ENCODE measurements around the gene ST6GALNAC2.
A peak's percentile ranks its signal among the peaks of the same experiment; 100 is the strongest.
"Not testable (repeated sequence)": the region's sequence is repeated elsewhere in the genome, so short reads cannot be mapped to it uniquely, and the experiment has no call there.

The ST6GALNAC2 gene

DNA sequence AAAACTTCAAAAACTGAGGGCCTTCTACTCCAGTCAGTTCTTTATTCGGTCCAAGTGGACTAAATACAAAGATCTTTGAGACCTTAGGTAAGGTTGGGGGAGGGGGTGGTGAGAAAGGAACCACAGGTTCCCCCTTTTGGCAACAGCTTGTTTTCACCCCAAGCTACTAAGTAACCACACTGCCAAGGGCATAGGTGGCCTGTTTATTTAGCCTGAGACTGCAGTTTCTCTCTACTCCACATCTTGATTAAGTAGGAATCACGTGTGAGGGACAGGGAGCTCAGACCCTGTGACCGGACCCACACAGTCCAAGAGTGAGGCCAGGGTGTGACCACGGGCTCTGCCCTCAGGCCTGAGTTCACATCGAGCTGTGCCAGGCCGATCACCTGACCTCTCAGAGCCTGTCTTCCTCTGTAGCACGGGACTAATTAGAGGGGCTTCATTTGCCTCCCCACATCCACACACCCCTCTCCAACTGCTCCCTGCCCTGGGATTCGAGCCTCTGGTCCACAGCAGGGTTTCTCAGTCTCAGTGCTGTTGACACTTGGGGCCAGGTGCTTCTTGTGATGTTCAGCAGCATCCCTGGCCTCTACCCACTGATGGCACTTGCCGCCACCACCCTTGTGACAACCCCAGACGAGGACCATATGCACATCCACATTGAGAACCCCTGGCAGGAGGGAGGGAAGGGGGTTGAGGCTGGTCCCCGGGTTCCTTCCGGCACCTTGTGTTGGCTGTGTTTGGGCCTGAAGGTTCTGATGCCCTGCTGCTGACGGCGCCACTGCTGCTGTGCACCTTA is 17.8 kb downstream of the ST6GALNAC2 start:
- Histone ChIP-seq H3K27me3 (ENCODE audit: insufficient read depth, low read length) (no peaks in the 10 kb centered on the region), H3K4me3 (ENCODE audit: low read length) (no peak overlapping the region), H3K27ac (ENCODE audit: low read length) (no peak overlapping the region), H3K9ac (ENCODE audit: low read depth, low read length) (no peak overlapping the region), H3K9me3 (ENCODE audit: insufficient read depth, low read depth, low read length) (no peaks in the 10 kb centered on the region), H3K36me3 (ENCODE audit: insufficient read depth, low read depth, low read length) (peaks cover 37% of the 10 kb centered on the region), H3K4me1 (ENCODE audit: insufficient read depth, low read length) (peaks cover 3% of the 10 kb centered on the region; the same call in 1 of the 2 replicates)

DNA sequence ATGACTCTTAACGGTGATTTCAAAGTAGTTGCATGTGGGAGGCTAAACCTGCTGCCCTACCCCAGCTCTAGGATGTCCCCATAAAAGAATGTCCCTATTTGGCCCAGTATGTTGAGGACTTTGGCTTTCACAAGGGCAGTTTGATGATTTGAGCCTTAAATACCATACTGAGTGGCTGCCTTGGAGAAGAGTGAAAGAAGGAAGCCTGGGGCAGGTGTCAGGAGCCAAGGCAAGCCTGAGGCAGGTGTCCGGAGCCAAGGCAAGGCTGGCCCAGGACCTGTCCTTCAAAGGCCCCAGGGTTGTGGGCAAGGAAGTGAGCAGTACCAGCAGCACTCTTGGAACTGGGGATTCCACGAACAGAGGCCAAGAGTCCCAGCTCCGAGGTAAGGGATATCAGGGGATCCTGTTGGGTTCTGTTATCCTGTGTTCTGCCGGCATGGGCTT is 18.6 kb downstream of the ST6GALNAC2 start:
- Histone ChIP-seq H3K27me3 (ENCODE audit: insufficient read depth, low read length) (no peaks in the 10 kb centered on the region), H3K4me3 (ENCODE audit: low read length) (no peak overlapping the region), H3K9me3 (ENCODE audit: insufficient read depth, low read depth, low read length) (no peaks in the 10 kb centered on the region), H3K9ac (ENCODE audit: low read depth, low read length) (no peak overlapping the region), H3K4me1 (ENCODE audit: insufficient read depth, low read length) (peaks cover 4% of the 10 kb centered on the region; the same call in 1 of the 2 replicates), H3K27ac (ENCODE audit: low read length) (no peak overlapping the region), H3K36me3 (ENCODE audit: insufficient read depth, low read depth, low read length) (peaks cover 43% of the 10 kb centered on the region)

DNA sequence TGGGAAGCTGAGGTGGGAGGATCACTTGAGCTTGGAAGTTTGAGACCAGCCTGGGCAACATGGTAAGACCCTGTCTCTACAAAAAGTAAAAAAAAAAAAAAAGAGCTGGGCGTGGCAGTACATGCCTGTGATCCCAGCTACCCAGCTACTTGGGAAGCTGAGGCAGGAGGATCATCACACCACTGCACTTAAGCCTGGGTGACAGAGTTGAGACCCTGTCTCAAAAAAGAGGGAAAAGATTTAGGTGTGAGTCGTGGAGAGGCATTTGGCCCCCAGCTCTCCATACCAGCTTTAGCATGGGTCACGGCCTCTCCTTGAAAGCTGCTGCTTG is 19.1 kb downstream of the ST6GALNAC2 start:
- Histone ChIP-seq H3K4me3 (ENCODE audit: low read length) (no peak overlapping the region), H3K9me3 (ENCODE audit: insufficient read depth, low read depth, low read length) (no peaks in the 10 kb centered on the region), H3K4me1 (ENCODE audit: insufficient read depth, low read length) (peaks cover 6% of the 10 kb centered on the region; the same call in 1 of the 2 replicates), H3K27me3 (ENCODE audit: insufficient read depth, low read length) (no peaks in the 10 kb centered on the region), H3K9ac (ENCODE audit: low read depth, low read length) (no peak overlapping the region), H3K27ac (ENCODE audit: low read length) (no peak overlapping the region), H3K36me3 (ENCODE audit: insufficient read depth, low read depth, low read length) (peaks cover 48% of the 10 kb centered on the region)

DNA sequence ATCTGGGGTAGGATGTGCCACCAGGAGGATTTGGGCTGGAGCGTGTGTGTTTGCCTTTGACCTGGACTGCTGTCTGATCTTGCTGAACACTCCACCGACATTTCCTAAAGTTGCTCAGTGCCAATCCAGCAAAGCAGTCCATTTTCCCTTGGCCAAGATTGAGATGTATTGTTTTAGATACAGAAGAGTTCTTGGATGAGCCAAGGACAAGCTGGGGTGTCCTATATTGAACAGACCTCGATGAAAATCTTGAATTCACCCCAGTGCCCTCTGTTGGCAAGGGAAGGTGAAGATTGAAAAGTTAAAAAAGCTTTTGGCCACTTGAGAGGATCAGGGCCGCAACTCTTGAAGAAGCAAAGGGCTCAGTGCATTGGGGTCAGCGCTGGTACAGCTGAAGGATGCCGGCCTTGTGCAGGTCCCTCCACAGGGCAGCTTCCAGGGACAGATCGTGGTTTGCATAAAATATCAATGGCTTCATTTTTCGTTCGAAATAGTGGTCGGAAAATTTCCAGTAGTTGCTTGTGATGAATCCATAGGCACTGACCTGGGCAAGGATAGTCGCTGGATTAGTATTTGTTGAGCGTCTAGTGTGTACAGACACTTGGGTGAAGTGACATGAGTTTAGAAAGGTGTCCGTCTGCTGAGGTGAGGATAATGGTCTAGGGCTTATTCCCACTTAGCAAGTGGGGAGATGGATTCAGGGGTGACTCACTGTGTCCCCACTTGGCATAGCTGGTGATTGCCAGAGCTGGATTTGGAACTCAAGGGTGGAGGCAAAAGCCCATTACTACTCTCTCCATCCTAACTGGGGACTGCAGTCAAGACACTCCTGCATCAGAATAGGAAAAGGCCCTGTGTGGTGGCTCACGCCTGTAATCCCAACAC is 19.7 kb downstream of the ST6GALNAC2 start:
- H3K4me1 ChIP-seq (ENCODE audit: insufficient read depth, low read length): peaks cover 6% of the 10 kb centered on the region; the same call in 1 of the 2 replicates
- no peak overlapping the region for H3K4me3 ChIP-seq (ENCODE audit: low read length)
- H3K9ac ChIP-seq (ENCODE audit: low read depth, low read length): no peak overlapping the region
- H3K27me3 ChIP-seq (ENCODE audit: insufficient read depth, low read length): no peaks in the 10 kb centered on the region
- no peaks in the 10 kb centered on the region for H3K9me3 ChIP-seq (ENCODE audit: insufficient read depth, low read depth, low read length)
- H3K36me3 ChIP-seq (ENCODE audit: insufficient read depth, low read depth, low read length): peaks cover 54% of the 10 kb centered on the region
- no peak overlapping the region for H3K27ac ChIP-seq (ENCODE audit: low read length)

DNA sequence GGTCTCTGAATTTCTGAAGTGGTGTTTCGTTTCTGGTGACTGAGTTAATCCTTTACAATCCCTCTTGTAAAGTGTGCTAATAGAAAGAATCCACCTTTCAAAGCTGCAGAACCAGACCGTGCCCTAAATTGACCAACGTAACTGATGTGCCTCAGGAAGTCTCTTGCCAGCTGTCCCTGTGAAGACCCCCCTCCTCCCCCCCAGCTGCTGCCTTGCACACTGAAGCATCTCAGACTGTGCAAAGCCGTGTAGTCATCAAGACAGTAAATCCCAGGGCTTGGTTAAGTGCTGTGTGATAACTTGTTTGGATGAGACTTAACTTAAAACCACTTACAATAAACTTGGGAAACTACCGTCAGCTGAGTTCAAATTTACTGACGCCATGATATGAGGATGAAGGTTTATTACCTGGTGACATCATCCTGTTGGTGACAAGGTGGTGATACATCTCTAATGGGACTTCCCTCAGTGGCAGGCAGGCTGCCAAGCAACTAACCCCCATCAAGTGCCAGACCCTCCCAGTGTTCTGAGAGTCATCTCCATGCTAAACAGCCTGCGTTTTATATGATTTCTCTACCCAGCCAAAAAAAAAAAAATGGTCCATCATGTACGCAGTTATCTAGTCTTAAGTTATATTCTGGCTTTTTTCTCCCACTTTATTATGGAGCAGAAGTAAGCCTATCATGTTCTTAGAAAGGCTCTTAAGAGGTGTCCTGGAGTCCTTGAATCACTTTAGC is 20.5 kb downstream of the ST6GALNAC2 start:
- H3K36me3 ChIP-seq (ENCODE audit: insufficient read depth, low read depth, low read length): peaks cover 62% of the 10 kb centered on the region
- H3K9me3 ChIP-seq (ENCODE audit: insufficient read depth, low read depth, low read length); H3K4me3 ChIP-seq (ENCODE audit: low read length); H3K9ac ChIP-seq (ENCODE audit: low read depth, low read length); H3K27ac ChIP-seq (ENCODE audit: low read length); H3K27me3 ChIP-seq (ENCODE audit: insufficient read depth, low read length); H3K4me1 ChIP-seq (ENCODE audit: insufficient read depth, low read length): not testable (repeated sequence)

DNA sequence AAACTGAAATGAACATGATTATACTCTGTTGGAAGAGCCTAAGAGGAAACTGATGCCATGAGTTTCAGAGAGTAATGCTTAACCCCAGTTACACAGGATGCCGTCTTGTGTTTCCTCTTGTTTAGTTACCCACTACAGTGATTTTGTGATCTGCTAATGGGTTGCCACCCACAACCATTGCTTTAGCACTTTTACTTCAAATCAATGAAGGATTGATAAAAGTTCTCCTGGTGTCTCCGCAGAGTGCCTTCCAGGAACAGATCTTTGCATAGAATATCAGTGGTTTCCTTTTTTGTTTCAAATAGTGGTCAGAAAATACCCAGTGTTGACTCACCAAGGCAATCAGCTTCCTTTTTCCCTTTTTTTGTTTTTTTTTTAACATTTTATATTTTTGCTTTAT is 22.3 kb downstream of the ST6GALNAC2 start:
- not testable (repeated sequence) for H3K4me3 ChIP-seq (ENCODE audit: low read length); H3K9me3 ChIP-seq (ENCODE audit: insufficient read depth, low read depth, low read length); H3K9ac ChIP-seq (ENCODE audit: low read depth, low read length); H3K27ac ChIP-seq (ENCODE audit: low read length); H3K27me3 ChIP-seq (ENCODE audit: insufficient read depth, low read length)
- Histone ChIP-seq H3K36me3 (ENCODE audit: insufficient read depth, low read depth, low read length) (peaks cover 80% of the 10 kb centered on the region), H3K4me1 (ENCODE audit: insufficient read depth, low read length) (peaks cover 12% of the 10 kb centered on the region)

DNA sequence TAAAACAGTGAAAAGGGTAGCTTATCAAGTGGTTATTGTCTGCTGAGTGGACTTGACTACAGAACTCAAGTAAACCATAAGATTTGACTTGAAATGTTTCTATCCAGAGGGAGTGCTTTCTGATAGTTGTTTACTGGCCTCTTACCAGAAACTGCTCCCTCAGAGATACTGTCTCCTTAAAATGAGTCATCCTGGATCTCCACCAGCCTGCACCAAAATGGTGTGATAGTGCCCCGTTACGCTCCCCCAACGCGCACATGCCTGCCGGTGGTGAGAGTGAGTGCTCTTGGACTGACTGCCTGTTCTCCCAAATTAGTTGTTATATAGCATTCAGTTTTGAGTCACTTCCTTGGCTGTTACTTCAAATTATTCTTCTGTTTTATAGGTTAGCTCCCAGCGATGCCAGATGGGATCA is 22.9 kb downstream of the ST6GALNAC2 start:
- Histone ChIP-seq H3K9ac (ENCODE audit: low read depth, low read length) (no peak overlapping the region), H3K4me3 (ENCODE audit: low read length) (no peak overlapping the region), H3K4me1 (ENCODE audit: insufficient read depth, low read length) (peaks cover 11% of the 10 kb centered on the region), H3K27me3 (ENCODE audit: insufficient read depth, low read length) (no peaks in the 10 kb centered on the region), H3K27ac (ENCODE audit: low read length) (no peak overlapping the region), H3K36me3 (ENCODE audit: insufficient read depth, low read depth, low read length) (peaks cover 80% of the 10 kb centered on the region), H3K9me3 (ENCODE audit: insufficient read depth, low read depth, low read length) (no peaks in the 10 kb centered on the region)

DNA sequence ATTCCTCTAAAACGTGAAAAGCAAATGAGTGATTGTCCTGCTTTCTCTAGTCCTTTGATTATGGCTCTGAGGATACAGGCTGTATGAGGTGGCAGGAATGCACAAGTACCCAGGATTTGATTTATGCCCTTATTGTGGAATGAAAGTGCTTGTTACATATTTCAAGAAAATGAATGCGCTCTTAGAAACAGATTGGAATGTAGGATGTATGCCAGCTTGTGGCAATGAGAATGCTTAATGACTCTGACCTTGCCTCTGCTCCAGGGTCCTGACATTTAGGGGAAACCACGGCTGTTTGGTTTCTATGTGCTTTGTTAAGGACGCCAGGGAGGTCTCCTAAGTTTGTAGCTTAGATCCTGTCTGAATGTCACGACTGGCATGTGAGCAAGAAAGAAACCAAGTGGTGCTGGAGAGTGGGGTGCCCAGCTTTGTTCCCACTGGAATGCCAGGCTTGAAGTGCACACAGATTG is 23.8 kb downstream of the ST6GALNAC2 start:
- peaks cover 11% of the 10 kb centered on the region for H3K4me1 ChIP-seq (ENCODE audit: insufficient read depth, low read length)
- peaks cover 78% of the 10 kb centered on the region for H3K36me3 ChIP-seq (ENCODE audit: insufficient read depth, low read depth, low read length)
- H3K27ac ChIP-seq (ENCODE audit: low read length): no peak overlapping the region
- H3K27me3 ChIP-seq (ENCODE audit: insufficient read depth, low read length): no peaks in the 10 kb centered on the region
- no peak overlapping the region for H3K4me3 ChIP-seq (ENCODE audit: low read length)
- H3K9ac ChIP-seq (ENCODE audit: low read depth, low read length): no peak overlapping the region
- no peaks in the 10 kb centered on the region for H3K9me3 ChIP-seq (ENCODE audit: insufficient read depth, low read depth, low read length)

DNA sequence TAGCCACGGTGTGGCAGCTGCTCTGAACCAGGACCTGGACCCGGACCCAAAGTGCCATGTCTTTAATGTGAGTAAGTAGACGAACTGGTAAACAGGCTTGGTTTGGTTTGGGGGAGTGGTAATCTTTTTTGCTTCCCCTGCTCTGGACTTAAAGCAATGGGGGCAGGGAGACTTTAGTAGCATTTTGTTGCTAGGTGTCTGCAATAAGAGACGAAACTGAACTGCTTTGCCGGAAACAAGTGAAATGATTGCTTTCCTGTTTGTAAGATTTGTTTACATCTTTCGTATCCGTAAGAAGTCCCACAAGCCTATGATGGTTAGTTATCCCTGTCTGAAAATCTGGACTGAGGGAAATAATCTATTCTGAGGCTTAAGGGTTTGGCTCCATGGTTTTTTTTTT is 24.3 kb downstream of the ST6GALNAC2 start:
- H3K9me3 ChIP-seq (ENCODE audit: insufficient read depth, low read depth, low read length): no peaks in the 10 kb centered on the region
- H3K9ac ChIP-seq (ENCODE audit: low read depth, low read length): 0 out of 2 replicates have a peak overlapping the region, but pooled peaks have one; percentile 8
- H3K4me3 ChIP-seq (ENCODE audit: low read length): no peak overlapping the region
- peaks cover 74% of the 10 kb centered on the region for H3K36me3 ChIP-seq (ENCODE audit: insufficient read depth, low read depth, low read length)
- H3K27me3 ChIP-seq (ENCODE audit: insufficient read depth, low read length): no peaks in the 10 kb centered on the region
- H3K27ac ChIP-seq (ENCODE audit: low read length): no peak overlapping the region
- peaks cover 11% of the 10 kb centered on the region for H3K4me1 ChIP-seq (ENCODE audit: insufficient read depth, low read length)

DNA sequence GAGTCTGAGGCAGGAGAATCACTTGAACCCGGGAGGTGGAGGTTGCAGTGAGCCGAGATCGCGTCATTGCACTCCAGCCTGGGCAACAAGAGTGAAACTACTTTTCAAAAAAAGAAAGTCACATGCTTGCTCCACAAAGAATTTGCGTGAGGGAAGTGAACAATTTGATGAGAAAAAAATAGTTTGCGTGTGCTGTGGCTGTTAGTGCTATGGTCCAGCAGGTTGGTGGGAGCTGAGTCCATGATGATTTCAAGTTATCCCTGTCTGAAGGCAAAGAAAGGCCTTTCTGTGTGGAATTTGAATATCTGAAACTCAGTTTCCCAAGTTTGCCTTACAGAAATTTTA is 24.8 kb downstream of the ST6GALNAC2 start:
- Histone ChIP-seq H3K27ac (ENCODE audit: low read length) (no peak overlapping the region), H3K4me3 (ENCODE audit: low read length) (no peak overlapping the region), H3K27me3 (ENCODE audit: insufficient read depth, low read length) (no peaks in the 10 kb centered on the region), H3K4me1 (ENCODE audit: insufficient read depth, low read length) (peaks cover 11% of the 10 kb centered on the region), H3K9me3 (ENCODE audit: insufficient read depth, low read depth, low read length) (no peaks in the 10 kb centered on the region), H3K36me3 (ENCODE audit: insufficient read depth, low read depth, low read length) (peaks cover 69% of the 10 kb centered on the region), H3K9ac (ENCODE audit: low read depth, low read length) (peak overlapping the region; percentile 100; the same call in 1 of the 2 replicates)

DNA sequence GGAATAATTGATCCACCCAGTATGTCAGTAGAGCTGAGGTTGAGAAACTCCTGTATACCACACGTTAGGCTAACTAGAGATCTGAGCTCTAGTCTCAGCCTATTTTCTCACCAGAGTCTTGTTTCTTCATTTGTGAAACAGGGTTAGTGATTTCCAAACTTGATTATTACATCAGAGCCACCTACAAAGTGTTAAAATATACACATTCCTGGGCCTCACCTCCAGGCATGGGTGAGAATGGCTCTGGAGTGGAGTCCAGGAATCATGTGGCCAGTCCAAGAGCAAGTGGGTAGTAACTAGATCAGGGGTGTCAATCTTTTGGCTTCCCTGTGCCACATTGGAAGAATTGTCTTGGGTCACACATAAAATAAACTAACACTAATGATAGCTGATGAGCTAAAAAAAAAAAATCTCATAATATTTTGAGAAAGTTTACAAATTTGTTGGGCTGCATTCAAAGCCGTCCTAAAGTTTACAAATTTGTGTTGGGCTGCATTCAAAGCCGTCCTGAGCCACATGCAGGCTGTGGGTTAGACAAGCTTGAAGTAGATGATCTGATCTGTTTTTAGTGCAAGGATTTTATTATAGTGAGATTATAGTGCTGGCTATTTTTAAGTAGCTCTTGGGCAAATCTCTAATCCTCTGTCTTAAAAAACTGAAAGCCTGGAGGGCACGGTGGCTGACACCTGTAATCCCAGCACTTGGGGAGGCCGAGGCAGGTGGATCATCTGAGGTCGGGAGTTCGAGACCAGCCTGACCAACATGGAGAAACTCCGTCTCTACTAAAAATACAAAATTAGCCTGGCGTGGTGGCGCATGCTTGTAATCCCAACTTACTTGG is 25.4 kb downstream of the ST6GALNAC2 start:
- Histone ChIP-seq H3K27ac (ENCODE audit: low read length) (no peak overlapping the region), H3K27me3 (ENCODE audit: insufficient read depth, low read length) (no peaks in the 10 kb centered on the region), H3K36me3 (ENCODE audit: insufficient read depth, low read depth, low read length) (peaks cover 63% of the 10 kb centered on the region), H3K9ac (ENCODE audit: low read depth, low read length) (peak overlapping the region; percentile 100; the same call in 1 of the 2 replicates), H3K9me3 (ENCODE audit: insufficient read depth, low read depth, low read length) (no peaks in the 10 kb centered on the region), H3K4me1 (ENCODE audit: insufficient read depth, low read length) (peaks cover 11% of the 10 kb centered on the region), H3K4me3 (ENCODE audit: low read length) (peak overlapping the region; percentile 100)
